Inflammatory macrophage treated with lipopolysaccharide for 4 hours (primary cell): Measurements from ENCODE around the gene MARS1.
"Not testable (repeated sequence)": the region's sequence is repeated elsewhere in the genome, so short reads cannot be mapped to it uniquely, and the experiment has no call there.

ENCODE experiments used
- DNase-seq: peaks from one replicate; pipeline ENCODE4 v3.0.0-alpha.2; 2020

The MARS1 gene

DNA sequence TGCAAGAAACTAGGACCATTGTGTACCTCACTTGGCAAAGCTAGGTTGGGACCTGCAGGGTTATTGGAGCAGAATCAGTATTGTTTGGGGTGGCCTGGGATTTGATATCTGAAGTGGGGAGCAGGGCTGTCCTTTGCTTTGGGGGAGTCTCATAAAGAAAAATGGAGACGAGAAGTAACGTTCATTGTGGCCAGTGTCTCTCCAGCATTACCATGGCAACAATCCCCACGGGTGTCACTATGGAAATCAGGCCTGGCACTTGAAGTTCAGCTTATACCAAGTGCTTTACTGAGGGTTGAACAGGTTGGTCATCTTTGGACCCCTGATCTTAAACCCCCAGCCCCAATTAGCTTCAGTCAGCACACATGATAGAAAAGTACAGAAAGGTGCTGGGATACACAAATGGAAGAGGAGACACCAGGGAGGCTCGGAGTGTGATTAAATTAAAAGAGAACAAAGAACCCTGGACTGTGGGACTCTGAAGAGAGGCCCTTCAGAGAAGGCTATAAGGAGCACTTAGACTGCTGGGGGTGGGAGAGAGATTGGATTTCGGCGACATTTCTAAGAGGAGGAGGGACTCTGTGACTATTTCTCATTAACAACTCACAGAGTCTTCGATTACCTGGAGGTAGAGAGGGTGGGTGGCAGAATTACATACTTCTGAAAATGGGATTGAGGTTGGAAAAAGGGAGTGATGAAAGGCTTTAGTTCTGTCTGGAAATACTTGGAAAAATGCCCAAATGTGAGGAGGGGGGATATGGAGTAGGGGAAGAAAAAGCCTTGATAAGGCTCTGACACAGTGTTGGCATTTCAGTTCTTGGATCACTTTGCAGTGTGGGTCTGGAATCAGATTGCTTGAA lies 65.7 kb downstream of the MARS1 start:
- no peak for DNase-seq

DNA sequence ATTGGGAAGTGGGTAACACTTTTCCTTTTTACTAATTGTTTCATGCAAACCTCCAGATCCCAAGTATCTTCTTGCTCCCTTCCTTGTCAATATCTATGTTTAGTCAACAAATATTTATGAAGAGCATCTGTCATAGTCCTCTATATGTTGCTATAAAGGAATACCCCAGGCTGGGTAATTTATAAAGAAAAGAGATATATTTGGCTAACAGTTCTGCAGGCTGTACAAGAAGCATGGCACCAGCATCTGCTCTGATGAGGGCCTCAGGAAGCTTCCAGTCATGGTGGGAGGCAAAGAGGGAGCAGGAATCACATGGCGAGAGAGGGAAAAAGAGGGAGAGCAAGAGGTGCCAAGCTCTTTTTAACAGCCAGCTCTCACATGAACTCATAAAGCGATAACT lies 66.6 kb downstream of the MARS1 start:
- no peak for DNase-seq

DNA sequence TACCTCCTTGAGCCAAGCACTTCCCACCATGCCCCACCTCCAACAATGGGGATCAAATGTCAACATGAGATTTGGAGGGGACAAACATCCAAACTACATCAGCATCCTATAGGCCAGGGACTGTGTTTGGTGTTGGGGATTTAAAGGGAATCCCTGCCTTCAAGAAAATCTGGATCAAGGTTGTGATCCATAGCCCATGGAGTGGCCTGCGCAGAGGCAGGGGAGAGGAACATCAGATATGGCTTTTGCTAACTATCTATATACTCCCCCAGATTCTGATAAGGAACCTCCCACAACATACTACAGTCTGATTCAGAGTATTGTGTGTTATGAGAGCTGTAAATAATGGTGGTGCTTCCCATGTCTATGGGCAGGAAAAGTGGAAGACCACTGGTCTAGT lies 67.0 kb downstream of the MARS1 start:
- no peak for DNase-seq

DNA sequence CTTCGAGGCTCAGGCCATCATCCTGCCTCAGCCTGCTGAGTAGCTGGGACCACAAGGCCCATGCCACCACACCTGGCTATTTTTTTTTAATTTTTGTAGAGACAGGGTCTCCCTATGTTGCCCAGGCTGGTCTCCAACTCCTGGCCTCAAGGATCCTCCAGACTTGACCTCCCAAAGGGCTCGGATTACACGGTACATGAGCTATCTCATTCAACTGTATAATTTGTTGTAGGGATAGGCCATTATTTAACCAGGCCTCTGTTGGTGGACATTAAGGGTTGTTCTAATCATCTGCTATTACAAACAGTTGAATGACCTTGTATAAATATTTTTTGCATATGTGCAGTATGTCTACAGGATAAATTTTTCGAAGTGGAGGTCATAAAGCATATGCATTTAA lies 71.0 kb downstream of the MARS1 start:
- no peak for DNase-seq

DNA sequence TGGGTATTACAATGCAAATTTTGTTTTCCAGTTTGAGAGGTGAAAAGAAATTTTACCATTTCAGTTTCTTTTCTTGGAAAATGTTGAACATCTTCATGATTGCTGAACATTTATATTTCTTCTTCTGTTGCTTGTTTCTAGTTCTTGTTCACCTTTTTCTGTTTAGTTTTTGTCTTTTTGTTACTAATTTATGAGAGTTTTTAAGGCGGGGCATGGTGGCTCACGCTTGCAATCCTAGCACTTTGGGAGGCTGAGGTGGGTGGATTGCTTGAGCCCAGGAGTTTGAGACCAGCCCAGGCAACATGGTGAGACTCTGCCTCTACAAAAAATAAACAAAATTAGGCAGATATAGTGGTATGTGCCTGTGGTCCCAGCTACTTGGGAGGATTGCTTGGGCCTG lies 72.6 kb downstream of the MARS1 start:
- DNase-seq: no peak

DNA sequence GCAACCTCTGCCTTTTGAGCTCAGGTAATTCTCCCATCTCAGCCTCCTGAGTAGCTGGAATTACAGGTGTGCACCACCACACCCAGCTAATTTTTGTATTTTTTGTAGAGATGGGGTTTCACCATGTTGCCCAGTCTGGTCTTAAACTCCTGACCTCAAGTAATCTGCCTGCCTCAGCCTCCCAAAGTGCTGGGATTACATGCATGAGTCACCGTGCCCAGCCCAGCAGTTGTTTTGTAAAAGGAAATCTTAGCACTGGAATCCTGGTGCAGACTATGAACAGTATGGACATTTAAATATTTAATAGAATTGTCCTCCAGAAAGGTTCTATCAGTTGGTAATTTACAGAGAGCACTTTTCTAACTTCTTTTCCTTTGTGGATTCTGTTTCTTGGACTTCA lies 73.2 kb downstream of the MARS1 start:
- DNase-seq: not testable (repeated sequence)

DNA sequence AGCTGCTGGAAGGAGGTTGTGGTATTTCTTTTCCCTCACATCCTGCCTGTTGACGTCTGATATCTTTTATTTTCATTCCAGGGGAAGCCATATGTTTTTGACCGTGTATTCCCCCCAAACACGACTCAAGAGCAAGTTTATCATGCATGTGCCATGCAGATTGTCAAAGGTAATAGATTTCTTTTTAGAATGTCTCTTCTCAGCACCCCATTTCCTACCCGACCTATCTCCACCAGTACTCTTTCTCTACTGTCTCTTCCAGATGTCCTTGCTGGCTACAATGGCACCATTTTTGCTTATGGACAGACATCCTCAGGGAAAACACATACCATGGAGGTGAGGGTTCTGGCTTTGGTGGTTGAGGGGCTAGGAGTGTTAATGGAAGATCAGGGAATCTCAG lies 75.5 kb downstream of the MARS1 start:
- no peak for DNase-seq

DNA sequence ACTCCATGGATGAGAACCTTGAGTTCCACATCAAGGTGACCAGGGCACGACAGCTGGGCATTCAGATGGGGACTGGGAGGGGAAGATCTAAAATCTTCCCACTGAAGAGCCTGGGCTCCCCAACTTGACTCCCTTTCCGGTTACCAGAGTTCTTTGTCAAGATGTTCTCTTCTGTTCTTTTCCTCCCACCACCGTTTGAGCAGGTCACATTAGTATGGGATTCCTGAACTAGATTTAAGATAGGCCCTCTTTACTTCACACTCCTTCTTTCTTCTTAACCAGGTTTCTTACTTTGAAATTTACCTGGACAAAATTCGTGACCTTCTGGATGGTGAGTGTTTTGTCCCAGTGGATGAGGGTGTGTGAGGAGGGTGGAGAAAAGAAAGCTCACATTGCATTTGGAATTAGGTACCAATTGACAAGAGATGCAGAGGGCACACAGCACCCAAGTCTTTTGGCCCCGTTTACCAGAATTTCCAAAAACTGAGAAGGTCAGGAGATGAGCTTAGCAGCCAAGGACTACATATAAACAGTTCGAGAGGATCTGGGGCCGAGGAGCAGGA lies 76.4 kb downstream of the MARS1 start:
- no peak for DNase-seq
